ENCODE data around the gene CBX2. TPM values are rescaled to one million over a fixed set of nuclear protein-coding genes. Genes with fewer than 3 reads are reported as not detected.

Gene CBX2
- total and polyA plus RNA-seq, 2 of the 4 experiments (the other 2 are of a cell fraction) = 2.0 to 3.2 TPM

DNA sequence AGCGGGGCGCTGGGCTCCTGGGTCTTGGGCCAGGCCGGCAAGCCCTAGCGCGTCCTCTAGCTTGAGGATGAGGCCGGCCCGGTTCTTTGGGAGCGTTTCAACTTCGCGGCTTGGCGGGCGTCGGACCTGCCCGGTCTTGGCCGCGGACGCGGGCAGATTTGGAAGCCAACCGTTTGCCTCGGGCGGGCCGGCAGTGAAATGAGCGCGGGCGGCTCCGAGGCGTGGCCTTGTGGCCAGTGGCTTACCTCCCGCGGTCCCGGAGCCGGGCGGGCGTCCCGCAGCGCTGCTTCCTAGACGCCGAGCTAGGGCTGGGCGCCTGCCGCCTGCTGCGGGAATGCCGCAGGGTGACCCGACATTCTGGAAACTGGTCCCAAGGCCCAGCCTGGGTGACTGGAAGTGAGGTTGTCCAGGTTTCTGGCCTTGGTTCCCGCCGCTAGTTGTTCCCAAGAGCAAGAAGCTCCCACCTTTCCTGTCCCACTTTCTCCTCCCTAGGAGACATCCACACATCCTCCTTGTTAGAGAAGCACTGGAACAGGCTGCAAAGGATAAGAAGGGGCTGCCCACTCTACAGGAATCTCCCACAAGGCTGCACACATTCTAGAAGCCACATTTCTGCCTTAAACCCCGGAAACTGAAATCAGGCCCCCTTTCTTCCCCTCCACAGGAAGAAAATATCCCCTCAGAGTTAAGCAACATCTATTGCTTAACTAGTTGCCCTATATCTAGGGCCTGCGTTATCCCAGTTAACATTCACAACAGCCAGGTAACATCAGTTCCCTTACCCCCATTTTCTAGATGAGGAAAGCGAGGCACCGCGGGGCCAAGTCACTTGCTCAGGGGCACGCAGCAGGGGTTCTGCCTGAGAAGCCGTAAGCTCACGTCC is 23.4 kb downstream of the CBX2 start:
- intact Hi-C loops (cut with micrococcal nuclease) (no loop called here), dilution Hi-C loops (cut with HindIII; ENCODE audit: low sequenced_read_pairs, unreplicated experiment) (no loop called here), in situ Hi-C loops (cut with MboI; ENCODE audit: low sequenced_read_pairs) (no loop called here)
- Histone ChIP-seq H4K20me1 (ENCODE audit: insufficient read depth, low read length) (peaks cover 1% of the 10 kb centered on the region; the same call in 1 of the 2 replicates), H2BK5ac (ENCODE audit: low read depth, low read length, poor library complexity, severe bottlenecking) (no peak overlapping the region), H2BK120ac (ENCODE audit: low read depth, low read length) (no peak overlapping the region), H4K91ac (ENCODE audit: insufficient read depth, low read depth, low read length) (no peak overlapping the region), H3K18ac (ENCODE audit: low read depth, low read length) (no peak overlapping the region), H2AK9ac (replicated peaks; ENCODE audit: low read depth, low read length, poor library complexity) (no peak overlapping the region), H2BK15ac (ENCODE audit: low read depth, low read length) (no peak overlapping the region), H2BK20ac (ENCODE audit: low read depth, low read length) (no peak overlapping the region), H3K4me3 (ENCODE audit: insufficient read depth, low read depth, low read length) (no peak overlapping the region), H2AFZ (replicated peaks; ENCODE audit: low read length, poor library complexity) (no peak overlapping the region), H3K9me1 (ENCODE audit: insufficient read depth, low read length) (no peaks in the 10 kb centered on the region), H3K9me3 (ENCODE audit: control insufficient read depth, insufficient read depth, low read length) (peaks cover 11% of the 10 kb centered on the region; the same call in 1 of the 2 replicates), H3K27ac (ENCODE audit: insufficient read depth, low read length) (no peak overlapping the region), H3K79me1 (ENCODE audit: low read depth in 1 of 2, low read length in 2 of 2) (peaks cover under 1 to 2% of the 10 kb centered on the region in 2 experiments; a peak in 2 of 4 replicates), H3K4me2 (ENCODE audit: low read depth, low read length) (no peak overlapping the region), H3K56ac (ENCODE audit: extremely low read depth, insufficient read depth, low read length) (no peak overlapping the region), H2AK5ac (ENCODE audit: low read depth, low read length) (no peak overlapping the region), H3K14ac (replicated peaks; ENCODE audit: low read depth, low read length) (no peak overlapping the region), H3K27me3 (ENCODE audit: control insufficient read depth, insufficient read depth, low read length) (peaks cover 88% of the 10 kb centered on the region), H3K9ac (ENCODE audit: low read depth, low read length) (no peak overlapping the region), H3K36me3 (ENCODE audit: control insufficient read depth, insufficient read depth, low read length) (no peaks in the 10 kb centered on the region), H3K23ac (ENCODE audit: low read depth, low read length) (no peak overlapping the region), H4K5ac (ENCODE audit: low read depth, low read length) (no peak overlapping the region), H3K4me1 (ENCODE audit: control insufficient read depth, insufficient read depth, low read length) (no peaks in the 10 kb centered on the region; the same call in 1 of the 2 replicates), H3K4ac (ENCODE audit: low read depth, low read length) (no peak overlapping the region), H4K8ac (ENCODE audit: low read depth in 2 of 2, low read length in 2 of 2) (no peak overlapping the region)
- POLR2A ChIA-PET (ENCODE audit: unreplicated experiment) = no interaction called here
- DNase-seq = no peak
- WGBS, 2 experiments (ENCODE audit: extremely low coverage in 2 of 2, insufficient read length in 1 of 2) = 9% methylated on average over 29 of the region's 52 CpGs; no CpG with 5 or more reads in 1 of the 2 experiments
- ATAC-seq (ENCODE audit: low read depth) = no peak
- BruUV-seq (replicated peaks) = no TSS peak
- TF ChIP-seq POLR2A (IDR thresholded peaks at IDR 0.05; ENCODE audit: low read depth, low read length) = no peak
- TF ChIP-seq MAZ (IDR thresholded peaks at IDR 0.05; ENCODE audit: borderline replicate concordance, low read depth, low read length) = no peak
- no peak for TF ChIP-seq CHD1 (IDR thresholded peaks at IDR 0.05; ENCODE audit: low read depth, low read length)
- no peak for TF ChIP-seq CEBPB (IDR thresholded peaks at IDR 0.05; ENCODE audit: low read depth, low read length)
- no peak for TF ChIP-seq SMC3 (IDR thresholded peaks at IDR 0.05; ENCODE audit: low read depth, low read length)
- CTCF ChIA-PET = no interaction called here
